GM19468 (cell line): ENCODE results near the gene TENT4A.

Experiments
- ATAC-seq: cut with Tn5 transposase; IDR thresholded peaks from one replicate; pipeline ENCODE4 v1.9.1; 2021; ENCODE audit warnings: mild to moderate bottlenecking, moderate library complexity, moderate number of reproducible peaks; ENCODE audit not compliant: unreplicated experiment; ENCODE audit errors: extremely low read depth

TENT4A gene

DNA sequence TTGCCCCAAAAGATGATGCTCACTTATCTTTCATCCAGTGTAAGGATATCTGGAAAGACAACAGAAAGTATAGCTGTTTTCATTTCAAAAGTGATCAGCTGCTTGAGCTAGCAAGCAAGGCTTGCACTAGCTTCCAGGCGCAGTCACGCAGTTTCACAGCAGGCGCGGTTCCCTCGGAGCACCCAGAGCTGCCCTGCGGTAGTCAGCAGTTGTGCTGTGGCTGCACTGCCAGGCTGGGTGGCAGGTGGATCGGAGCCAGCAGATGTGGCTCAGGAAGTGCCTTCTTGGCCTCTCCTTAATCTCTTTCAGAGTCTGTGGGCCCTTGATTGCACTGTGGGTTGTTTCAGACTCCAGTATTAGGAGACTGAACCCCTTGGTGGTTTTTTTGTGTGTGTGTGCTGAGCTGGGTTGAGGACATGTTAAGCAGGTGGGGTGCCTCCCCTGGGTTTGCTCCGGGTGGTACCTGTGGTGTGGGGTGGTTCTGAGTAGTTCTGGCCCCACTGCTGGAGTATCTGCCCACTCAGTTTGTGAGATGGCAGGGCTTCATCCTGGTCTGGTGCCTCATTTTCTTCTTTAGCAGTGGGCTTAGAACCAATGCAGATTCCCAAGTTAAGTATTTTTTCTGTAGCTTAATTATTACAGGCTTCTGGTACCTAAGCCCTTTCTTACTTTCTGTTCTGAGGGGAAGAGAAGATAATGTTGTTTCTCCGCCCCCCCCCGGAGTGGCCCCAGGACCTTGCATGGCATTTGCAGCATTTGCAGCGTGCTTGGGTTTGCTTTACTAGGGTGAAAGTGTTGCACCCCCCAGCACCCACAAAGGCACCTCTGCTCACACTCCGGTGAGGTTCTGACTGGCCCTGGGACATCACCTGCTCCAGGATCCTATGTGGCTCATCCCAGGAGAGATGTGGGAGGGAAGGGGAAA is 16.4 kb downstream of the TENT4A start:
- no peak for ATAC-seq

DNA sequence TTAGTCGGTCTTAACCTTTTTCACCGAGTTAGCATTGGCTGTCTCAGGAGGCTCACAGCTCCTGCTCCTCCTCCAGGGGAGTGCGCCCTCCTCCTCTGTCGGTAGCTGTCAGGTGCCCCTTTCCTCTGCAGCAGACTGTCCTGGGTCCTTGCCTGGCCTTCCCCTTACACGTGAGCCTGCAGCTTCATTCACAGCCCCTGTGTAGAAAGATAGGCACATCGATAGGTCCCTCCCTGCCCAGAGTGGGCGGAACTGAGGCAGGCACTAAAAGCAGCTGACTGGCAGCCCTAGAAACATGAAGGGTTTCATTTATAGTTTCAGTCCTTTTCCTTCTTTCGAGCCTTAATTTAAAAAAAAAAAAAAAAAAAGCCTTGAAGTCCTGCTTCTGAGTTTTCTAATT is 17.2 kb downstream of the TENT4A start:
- peak; percentile 34 for ATAC-seq

DNA sequence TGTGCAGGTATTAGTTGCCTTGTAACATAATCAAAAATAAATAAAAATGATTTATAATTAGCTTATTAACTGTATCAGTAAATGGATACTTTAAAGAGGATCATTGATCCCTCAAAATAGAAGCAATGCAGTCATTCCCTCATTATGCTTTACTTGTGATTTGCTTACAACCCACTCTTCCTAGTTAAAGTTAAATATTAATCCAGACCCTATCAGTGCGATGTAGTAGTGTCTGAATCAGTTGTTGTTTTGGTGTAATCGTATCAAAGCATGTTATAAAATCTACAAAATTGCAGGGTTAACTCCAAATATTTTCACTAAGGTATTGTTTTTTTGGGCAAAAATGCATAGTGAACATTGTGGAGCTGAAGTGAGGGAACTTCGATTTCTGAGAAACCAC is 17.6 kb downstream of the TENT4A start:
- ATAC-seq: no peak

DNA sequence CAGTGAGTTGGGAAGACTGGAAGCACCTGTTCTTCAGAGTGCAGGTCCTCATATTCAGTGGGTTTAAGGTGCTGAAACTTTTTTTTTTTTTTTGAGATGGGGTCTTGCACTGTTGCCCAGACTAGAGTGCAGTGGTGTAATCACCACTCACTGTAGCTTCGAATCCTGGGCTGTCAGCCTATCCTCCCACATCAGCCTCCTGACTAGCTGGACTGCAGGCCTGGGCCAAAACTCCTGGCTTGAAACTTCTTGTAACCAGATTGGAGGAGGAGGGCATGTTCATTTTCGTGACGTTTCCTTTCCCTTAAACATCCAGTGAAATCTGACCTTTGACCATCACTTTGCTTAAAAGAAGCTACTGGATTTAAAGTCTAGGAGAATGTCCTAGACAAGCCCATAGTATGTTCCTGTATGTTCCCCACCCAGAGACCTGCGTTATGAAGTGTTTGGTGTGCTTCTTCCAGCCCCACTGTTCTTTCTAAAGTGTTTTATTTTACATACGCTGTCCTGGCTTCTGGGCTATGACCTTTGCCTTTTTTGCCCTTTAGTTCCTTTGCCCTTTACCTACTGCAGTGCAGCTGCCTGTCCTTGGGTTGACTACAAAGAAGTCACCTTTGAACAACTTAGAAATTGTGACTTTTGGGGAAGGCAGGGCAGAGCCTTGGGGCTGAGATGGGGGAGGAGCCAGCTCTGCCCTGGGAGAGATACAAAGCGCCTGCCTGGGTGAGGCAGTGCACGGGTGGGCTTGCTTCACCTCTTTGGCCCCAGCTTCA is 18.4 kb downstream of the TENT4A start:
- ATAC-seq: no peak

DNA sequence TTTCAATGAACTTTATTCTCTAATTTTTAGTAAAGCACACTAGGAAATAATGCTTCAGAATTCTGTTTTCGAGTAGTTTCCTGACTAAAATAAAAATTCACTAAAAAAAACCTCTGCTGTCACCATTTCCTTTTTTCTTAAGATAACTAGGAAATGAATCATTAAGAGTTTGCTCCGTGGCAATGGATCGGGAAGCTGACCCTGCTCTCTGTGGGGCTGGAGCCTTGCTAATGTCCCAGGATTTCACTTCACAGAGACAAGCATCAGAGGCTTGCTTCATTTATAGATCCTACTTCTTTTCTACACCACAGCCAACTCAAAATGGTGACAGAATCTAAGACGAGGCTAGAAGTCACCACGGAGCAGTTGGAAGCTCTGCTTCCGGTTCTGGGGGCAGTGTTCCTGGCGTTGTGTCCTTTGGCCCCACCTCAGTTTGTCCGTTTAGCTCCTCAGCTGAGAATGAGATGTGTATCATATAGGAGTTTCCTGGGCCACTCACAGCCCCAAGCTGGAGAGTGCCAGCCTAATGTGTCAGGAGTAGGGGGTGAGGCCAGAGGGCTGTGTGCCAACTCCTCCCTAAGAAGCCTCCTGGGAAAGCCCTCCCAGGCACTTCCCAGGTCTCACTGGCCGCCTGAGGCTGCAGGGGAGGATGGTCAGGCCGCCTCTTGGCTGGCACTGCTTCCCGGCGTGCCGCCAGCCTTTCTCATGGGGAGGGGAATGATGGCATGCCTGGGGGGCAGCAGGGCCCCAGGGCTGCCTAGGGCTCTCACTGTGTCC is 19.6 kb downstream of the TENT4A start:
- no peak for ATAC-seq

DNA sequence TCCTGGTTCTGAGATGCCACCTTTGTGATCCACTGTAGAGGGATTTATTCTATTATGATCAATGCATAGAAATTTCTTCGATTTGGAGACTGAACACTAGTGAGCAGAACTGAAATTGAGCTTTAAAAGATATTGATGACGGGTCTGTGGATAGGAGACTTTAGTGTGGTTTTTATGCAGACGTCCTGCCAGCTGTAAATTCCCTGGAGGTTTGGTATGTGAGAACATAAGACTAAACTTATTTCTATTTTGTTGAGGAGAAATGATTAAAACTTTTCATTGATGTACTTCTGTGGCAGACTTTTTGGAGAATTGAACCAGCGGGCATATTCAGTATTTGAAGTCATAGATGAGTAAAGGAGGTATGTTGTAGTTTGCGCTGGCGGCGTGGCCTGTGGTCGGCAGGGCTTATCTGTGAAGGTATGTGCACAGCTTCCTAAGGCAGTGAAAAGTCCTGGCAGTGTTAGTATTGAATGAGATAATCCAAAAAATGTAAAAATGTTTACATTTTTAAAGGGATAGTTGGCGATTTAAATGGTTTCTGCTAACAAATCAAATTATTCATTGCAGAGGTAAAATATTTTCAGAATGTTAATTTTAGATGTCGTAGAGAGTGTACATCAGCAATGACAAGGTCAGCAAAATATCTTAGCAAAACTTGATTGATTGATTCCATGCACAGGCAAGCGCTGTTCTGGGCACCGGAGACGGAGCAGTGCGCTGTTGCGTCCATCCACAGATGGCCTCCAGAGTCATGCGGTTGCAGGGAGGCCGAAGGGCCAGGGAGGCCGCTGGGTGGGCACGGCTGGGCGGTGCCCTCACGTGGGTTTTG is 20.4 kb downstream of the TENT4A start:
- no peak for ATAC-seq

DNA sequence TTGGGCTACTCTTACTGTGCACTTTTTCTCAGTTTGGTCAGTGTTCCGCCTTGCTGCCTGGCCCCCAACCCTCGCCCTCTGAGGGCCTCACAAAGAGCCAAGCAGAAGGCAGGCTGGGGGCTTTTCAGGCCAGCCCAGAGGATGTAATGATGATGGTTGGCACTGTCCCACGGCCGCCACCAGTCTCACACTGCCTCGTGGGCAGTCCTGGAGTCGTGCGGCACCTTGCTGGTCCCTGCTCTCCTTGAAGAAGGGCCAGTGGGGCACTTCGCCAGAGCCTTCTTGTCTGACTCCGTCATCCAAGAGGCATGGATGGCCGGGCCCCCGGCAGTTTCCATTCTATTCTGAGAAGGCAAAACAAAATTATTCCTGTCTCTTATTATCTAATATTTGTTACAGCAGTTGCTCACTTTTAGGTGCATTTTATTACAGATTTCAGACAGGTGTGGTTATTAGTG is 21.0 kb downstream of the TENT4A start:
- no peak for ATAC-seq

DNA sequence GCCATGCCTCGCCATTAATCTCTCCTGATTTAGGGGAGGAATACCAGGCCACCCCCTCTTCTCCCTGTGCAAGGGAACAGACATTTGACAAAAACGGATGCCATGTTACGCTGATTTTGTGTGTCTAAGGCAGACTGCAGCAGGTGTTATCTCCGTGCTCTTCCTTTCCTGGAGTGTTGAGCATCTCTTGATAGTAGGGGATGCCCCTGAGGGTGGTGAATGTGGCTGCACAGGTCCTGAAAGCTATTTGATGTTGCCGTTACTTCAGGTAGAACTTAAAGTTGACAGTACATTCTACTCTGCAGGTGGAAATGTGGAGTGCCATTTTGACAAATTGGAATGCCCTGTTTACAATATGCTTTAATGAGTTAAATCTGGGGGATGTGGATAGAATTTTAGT is 21.5 kb downstream of the TENT4A start:
- ATAC-seq: no peak

DNA sequence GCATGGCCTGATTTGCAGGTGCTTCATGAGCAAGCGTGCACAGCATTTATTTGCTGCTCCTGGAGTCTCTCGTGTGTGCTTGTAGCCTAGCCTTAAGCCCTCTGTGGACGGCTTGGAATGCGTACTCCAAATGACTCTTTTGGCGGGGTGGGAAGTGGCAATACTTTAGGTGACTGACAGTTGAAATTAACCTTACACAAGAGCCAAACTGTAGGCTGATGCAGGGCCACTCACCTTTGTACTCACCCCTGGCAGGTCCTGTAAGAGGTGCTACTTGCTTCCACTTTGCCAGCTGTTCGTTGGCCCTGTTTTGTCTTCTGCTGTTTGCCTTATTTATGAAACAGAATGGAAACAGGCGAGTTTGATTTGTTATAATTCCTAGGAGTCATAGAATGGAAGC is 22.9 kb downstream of the TENT4A start:
- no peak for ATAC-seq

DNA sequence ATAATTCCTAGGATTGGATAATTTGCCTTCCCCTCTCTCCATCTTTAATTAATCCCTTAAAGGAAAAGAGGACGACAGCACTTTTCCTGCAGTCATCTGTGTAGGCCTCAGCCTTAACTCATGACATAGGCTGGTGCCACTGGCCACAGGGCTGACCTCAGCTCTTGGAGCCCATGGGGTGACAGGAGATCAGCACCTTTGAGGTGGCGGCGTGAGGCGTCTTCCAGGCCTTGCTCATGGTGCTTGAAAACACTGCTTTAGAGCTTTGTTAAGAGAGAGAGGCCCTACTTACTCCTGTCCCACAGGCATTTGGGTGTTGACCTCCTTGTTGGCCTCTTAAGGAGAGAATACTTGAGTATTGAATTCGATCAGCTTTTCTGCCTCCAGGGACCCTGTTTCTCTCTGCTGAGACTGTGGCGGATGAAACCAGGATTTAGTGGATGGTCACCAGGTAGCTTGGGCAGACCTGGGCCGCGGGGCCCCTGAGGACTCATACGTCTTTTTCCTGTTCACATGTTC is 23.4 kb downstream of the TENT4A start:
- no peak for ATAC-seq

DNA sequence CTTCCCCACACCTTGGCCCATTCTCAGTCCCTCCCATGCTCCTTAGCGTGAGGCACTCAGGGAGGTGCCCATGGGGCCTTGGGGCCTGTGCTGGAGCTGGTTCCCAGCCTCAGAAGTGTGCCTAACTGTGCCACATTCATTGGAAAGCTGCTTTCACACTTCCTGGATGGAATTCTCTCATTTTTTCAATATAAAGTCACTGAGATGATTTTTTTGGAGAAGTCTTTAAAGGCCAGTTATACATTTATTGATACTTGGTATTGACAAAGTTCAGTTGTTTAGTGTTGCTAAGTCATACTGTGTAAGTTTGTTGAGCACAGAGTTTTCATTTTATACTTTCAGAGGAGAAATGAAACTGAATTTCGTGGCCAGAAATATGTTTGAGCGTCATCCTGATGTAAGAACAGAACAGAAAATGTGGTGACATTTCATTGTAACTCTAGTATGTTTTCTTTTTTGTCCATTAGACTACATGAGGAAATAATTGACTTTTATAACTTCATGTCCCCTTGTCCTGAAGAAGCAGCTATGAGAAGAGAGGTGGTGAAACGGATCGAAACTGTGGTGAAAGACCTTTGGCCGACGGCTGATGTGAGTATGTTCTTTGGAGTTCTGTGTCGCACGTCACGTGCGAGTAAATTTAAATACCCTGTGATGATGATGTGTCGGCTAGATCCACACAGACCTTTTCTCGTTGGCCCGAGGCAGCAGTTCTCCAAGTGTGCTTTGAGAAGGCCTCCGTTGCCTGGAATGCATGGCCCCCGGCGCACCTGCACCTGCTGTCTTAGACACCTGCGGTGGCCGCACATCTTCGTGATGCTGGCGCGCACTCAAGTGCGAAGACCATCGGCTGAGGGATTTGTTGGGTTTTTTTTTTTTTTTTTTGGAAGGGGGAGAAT is 24.1 kb downstream of the TENT4A start:
- ATAC-seq: peak; percentile 75

DNA sequence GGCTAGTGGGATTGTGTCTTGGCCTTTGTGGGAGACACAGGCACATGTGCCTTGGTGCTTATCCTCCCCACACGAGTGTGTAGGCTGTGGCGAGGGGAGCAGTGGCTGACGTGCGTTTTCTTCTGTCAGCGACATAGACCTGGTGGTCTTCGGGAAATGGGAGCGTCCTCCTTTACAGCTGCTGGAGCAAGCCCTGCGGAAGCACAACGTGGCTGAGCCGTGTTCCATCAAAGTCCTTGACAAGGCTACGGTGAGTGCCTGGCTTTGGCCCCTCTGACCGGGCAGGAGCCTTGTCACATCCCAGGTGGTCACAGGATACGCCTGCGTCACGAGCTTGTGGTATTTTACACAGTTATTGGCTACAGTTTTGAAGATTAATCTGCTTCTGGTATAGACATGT is 26.4 kb downstream of the TENT4A start:
- no peak for ATAC-seq

DNA sequence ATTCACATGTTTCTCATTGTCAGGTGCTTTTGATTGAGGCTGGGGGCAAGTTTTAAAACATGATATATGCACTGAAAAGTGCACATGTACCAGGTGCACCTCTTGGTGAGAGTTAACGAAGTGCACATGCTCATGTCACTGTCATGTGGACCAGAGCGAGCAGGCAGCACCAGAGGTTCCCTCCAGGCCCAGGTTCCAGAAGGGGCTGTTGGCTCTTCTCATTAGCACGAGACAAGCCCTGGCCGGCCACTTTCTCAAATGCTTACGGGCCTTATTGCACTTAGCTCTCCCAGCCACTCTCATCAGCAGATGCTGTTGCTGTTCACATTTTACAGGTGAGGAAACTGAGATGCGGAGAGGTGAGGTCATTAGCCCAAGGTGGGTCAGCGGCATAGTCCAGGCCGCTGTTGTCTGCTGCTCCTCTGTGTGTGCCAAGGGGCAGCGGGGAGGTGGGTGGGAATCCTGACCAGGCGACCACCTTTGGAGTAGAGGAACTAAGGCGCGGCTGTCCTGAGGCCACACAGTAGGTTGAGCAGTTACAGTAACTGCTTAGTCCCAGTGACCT is 27.4 kb downstream of the TENT4A start:
- ATAC-seq: no peak

DNA sequence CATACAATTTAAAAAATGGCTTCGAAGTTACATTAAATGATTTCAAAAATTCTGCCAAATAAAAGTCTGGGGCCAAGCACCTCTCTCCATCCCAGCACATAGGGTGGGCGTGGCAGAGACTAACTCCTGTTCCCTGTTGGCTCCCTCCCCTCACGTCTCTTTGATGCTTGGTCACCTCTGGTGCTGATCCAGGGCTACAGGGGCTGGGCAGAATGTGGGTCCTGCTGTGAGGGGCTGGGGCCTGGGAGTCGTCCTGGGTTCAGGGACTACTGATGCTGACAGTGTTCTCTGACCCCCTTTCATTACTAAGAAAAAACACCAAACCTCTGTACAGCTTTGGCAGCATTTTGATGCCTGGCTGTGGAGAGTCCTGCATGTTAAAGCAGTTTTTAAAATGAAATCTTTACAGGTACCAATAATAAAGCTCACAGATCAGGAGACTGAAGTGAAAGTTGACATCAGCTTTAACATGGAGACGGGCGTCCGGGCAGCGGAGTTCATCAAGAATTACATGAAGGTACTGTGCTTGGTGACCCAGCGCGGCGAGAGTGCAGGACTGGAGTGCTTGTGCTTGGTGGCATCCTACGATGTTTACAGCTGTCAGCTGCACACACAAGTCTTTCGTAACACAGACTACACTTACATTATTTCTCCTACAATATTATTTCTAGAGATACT is 29.0 kb downstream of the TENT4A start:
- no peak for ATAC-seq

DNA sequence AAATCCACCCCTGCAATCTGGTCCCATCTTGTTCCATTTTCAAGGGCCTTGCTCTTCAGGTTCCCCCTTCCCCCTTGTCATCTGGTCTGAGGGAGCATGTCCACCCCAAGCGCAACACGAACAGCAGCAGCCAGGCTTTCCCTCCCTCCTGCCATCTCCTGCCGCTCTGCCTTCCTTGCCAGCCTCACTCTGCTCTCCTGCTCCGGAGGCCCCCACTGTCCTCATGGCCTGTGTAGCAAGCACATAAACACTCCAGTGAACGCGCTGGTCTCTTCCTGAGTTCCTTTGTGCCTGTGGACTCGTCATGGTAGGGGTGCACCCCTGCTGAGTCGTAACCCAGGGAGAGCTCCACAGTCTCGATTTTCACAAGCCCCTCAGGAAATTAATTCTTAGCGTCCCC is 29.9 kb downstream of the TENT4A start:
- no peak for ATAC-seq

DNA sequence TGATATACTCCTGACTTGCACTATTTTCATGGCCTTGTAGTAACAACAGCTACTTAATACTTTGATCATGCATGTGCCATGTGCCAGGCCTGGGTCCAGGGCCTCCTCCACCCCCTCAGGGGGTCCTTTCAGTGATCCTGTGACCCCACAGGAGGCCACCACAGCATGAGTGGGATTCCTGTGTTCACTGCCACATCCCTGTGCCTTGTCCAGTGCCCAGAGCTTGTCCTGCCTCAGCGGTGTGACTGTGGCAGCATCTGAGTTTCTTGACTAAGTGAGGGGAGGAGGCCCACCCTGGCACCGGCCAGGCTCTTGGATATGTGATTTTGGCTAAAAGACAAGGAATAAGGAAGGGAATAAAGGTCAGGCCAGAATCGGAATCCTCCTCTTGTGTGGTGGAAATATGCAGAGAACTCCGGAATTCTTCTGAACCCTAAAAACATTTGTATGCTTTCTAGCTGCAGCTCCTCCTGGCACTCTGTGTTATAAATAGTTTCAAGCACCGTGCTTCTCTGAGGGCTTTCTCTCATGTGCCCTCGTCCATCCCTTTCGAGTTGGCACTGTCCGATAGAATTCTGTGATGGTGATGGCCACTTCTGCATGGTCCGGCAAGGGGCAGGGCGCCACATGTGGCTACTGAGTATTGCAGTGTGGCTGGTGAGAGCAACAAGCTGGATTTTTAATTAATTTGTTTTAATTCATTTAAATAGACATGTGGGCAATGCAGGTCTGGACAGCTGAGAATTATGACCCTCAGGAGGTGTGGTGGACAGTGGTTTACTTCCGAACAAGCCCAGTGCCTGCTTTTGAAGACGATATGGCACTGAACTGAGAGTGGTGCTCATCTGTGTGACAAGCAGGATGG is 31.8 kb downstream of the TENT4A start:
- no peak for ATAC-seq
